ENCODE measurements around the gene ZNF74. TPM values are rescaled to one million over a fixed set of nuclear protein-coding genes. Genes with fewer than 3 reads are reported as not detected.

The ZNF74 gene
- total RNA-seq, 1 experiment from 2014 or later = 11.1 TPM

DNA sequence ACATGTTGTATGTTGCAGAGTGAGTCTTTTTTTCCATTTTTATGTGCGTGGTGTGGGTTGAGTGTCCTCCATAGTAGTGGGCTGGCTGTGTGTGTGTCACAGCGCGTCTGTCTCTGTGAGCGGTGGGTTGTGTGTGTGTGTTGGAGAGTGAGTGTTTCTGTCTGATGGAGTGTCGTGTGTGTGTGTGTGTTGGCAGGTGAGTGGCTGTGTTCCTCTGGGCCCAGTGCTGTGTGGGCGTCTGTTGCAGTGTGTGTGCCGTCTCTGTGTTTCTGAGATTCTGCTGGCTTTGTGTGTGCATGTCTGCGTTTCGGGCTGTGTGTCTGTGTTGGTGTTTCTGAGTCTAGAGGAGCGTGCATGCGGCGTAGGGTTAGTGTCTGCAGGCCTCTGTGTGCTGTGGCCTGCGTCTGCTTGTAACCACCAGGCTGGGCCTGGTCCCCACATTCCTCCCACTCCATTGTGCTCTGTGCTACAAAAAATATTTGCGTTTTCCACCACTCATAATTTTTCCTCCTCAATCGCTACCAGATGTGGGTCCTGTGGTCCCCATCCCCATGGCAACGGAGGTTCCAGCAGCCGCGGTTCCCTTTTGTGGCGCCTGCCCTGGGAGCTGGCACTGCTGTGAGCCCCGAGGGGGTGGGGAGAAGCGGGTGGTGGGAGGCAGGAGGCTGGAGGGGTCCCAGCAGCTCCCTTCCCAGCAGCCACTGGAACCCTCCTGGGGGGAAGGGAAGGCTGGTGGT lies 28.5 kb downstream of the ZNF74 start:
- Mint-ChIP-seq H3K27ac (ENCODE audit: unreplicated experiment) (no peak overlapping the region), H3K36me3 (ENCODE audit: insufficient read depth, unreplicated experiment) (no peaks in the 10 kb centered on the region), H3K27me3 (ENCODE audit: unreplicated experiment) (peaks cover 9% of the 10 kb centered on the region), H3K4me1 (ENCODE audit: low read depth, unreplicated experiment) (peaks cover 7% of the 10 kb centered on the region), H3K9me3 (ENCODE audit: low read depth, unreplicated experiment) (no peaks in the 10 kb centered on the region), H3K4me3 (ENCODE audit: low read depth, unreplicated experiment) (no peak overlapping the region)
- CTCF ChIA-PET = no interaction called here
- DNase-seq = no peak
- no TSS peak for BruUV-seq (replicated peaks)
- TF ChIP-seq, protein P1, sequence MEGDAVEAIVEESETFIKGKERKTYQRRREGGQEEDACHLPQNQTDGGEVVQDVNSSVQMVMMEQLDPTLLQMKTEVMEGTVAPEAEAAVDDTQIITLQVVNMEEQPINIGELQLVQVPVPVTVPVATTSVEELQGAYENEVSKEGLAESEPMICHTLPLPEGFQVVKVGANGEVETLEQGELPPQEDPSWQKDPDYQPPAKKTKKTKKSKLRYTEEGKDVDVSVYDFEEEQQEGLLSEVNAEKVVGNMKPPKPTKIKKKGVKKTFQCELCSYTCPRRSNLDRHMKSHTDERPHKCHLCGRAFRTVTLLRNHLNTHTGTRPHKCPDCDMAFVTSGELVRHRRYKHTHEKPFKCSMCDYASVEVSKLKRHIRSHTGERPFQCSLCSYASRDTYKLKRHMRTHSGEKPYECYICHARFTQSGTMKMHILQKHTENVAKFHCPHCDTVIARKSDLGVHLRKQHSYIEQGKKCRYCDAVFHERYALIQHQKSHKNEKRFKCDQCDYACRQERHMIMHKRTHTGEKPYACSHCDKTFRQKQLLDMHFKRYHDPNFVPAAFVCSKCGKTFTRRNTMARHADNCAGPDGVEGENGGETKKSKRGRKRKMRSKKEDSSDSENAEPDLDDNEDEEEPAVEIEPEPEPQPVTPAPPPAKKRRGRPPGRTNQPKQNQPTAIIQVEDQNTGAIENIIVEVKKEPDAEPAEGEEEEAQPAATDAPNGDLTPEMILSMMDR (IDR thresholded peaks at IDR 0.05; ENCODE audit: unreplicated experiment) = no peak
- intact Hi-C loops (cut with micrococcal nuclease; ENCODE audit: unreplicated experiment) = no loop called here

DNA sequence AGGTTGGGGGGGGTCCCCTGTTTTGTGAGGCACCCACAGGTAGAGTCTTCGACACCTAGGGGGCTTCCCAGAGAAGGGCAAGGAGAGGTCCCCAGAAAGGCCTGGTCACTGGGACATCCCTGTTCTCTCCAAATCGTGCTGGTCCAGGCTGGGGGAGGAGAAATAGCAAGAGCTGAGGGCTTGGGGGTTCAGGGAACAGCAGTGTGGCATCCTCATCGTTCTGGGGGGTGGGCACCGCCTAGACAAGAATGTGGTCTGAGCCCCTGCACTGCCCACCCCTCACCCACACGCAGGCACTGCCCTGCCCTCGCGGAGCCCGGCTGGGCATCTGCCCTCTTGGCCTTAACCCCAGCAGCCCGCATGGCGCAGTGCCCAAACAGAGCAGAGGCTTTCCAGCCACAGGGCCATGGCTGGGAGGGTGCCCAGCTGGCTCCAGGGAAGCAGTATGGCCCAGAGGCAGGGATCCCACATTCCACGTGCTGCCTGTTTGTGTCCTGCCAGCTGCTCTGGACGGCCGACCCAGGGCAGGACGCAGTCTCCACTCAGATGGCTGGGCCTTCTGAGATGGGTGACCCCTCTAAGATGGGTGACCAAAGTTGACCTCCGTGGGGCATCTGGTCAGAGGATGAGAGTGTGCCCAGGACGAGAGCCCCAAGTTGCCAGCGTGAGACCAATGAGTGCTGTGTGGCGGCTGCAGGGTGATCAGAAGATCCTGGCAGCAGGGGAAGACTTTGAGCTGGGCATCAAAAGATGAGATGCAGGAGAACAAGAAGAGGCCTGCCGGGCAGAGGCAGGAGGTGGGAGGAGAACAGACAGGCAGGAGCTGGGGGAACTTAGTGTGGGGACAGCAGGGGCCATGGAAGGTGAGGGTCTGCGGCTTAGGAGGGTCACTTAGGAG lies 29.3 kb downstream of the ZNF74 start:
- DNase-seq = no peak
- H3K4me3 Mint-ChIP-seq (ENCODE audit: low read depth, unreplicated experiment) = no peak overlapping the region
- no peak overlapping the region for H3K27ac Mint-ChIP-seq (ENCODE audit: unreplicated experiment)
- H3K27me3 Mint-ChIP-seq (ENCODE audit: unreplicated experiment) = peaks cover 17% of the 10 kb centered on the region
- BruUV-seq (replicated peaks) = no TSS peak
- intact Hi-C loops (cut with micrococcal nuclease; ENCODE audit: unreplicated experiment) = no loop called here
- CTCF ChIA-PET = no interaction called here
- TF ChIP-seq, protein P1 (IDR thresholded peaks at IDR 0.05; ENCODE audit: unreplicated experiment) = no peak
- H3K4me1 Mint-ChIP-seq (ENCODE audit: low read depth, unreplicated experiment) = peaks cover 7% of the 10 kb centered on the region
- H3K9me3 Mint-ChIP-seq (ENCODE audit: low read depth, unreplicated experiment) = no peaks in the 10 kb centered on the region
- no peaks in the 10 kb centered on the region for H3K36me3 Mint-ChIP-seq (ENCODE audit: insufficient read depth, unreplicated experiment)

DNA sequence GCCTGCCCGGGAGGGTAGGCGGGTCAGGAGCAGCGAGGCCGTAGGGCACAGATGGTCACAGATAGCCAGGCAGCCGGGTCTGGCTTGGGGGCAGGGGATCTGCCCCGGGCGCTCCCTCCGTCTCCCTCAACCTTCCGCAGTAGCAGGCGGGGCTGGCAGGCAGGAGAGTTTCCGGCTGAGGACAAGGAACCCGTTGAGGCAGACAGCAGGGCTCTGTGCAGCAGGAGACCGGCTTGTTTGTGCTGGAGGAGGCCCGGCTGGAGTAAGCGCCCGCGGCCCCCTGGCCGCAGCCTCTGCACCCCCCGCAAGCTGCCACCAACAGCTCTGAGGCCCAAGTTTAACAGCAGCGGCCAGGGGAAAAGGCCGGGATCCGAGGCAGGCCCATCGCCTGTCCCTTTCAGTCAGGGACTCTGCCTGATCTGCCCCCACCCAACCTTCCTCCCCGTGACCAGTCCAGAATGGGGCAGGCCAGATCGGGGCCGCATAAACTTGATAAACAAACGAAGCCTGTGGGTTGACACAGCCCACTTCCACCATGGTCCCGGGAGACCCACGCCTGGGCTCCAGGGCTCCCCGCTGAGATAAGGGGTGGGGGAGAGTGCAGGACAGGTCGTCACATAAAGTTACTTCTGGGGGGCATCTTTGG lies 30.1 kb downstream of the ZNF74 start:
- no peak for DNase-seq
- no TSS peak for BruUV-seq (replicated peaks)
- H3K9me3 Mint-ChIP-seq (ENCODE audit: low read depth, unreplicated experiment) = no peaks in the 10 kb centered on the region
- intact Hi-C loops (cut with micrococcal nuclease; ENCODE audit: unreplicated experiment) = no loop called here
- H3K36me3 Mint-ChIP-seq (ENCODE audit: insufficient read depth, unreplicated experiment) = no peaks in the 10 kb centered on the region
- peaks cover 7% of the 10 kb centered on the region for H3K4me1 Mint-ChIP-seq (ENCODE audit: low read depth, unreplicated experiment)
- TF ChIP-seq, protein P1 (IDR thresholded peaks at IDR 0.05; ENCODE audit: unreplicated experiment) = no peak
- no peak overlapping the region for H3K4me3 Mint-ChIP-seq (ENCODE audit: low read depth, unreplicated experiment)
- no peak overlapping the region for H3K27ac Mint-ChIP-seq (ENCODE audit: unreplicated experiment)
- CTCF ChIA-PET = no interaction called here
- H3K27me3 Mint-ChIP-seq (ENCODE audit: unreplicated experiment) = peaks cover 23% of the 10 kb centered on the region

DNA sequence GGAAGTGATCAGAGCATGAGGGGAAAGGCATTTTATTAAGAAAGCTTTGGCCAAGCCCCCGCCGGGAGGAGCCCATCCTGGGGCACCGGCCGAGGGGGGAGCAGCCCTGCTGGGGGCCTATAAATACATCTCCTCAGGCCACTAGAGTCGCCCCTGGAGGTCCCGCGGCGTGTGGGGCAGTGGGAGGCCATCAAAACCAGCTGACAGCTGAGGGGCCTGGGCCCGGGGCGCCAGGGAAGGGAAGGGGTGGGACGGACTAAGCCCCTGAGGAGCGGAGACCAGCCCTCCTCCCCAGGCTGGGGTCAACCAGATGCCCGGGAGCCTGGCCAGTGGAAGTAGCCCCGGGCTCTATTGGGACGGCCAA lies 30.6 kb downstream of the ZNF74 start:
- intact Hi-C loops (cut with micrococcal nuclease; ENCODE audit: unreplicated experiment) = no loop called here
- TF ChIP-seq, protein P1 (IDR thresholded peaks at IDR 0.05; ENCODE audit: unreplicated experiment) = no peak
- peaks cover 28% of the 10 kb centered on the region for H3K27me3 Mint-ChIP-seq (ENCODE audit: unreplicated experiment)
- H3K4me3 Mint-ChIP-seq (ENCODE audit: low read depth, unreplicated experiment) = no peak overlapping the region
- no peaks in the 10 kb centered on the region for H3K36me3 Mint-ChIP-seq (ENCODE audit: insufficient read depth, unreplicated experiment)
- peaks cover 7% of the 10 kb centered on the region for H3K4me1 Mint-ChIP-seq (ENCODE audit: low read depth, unreplicated experiment)
- H3K9me3 Mint-ChIP-seq (ENCODE audit: low read depth, unreplicated experiment) = no peaks in the 10 kb centered on the region
- DNase-seq = no peak
- no peak overlapping the region for H3K27ac Mint-ChIP-seq (ENCODE audit: unreplicated experiment)
- no TSS peak for BruUV-seq (replicated peaks)
- CTCF ChIA-PET = no interaction called here
